ENCODE data around the gene MYRF.

- no peak for TF ChIP-seq TCF12 (IDR thresholded peaks at IDR 0.05; ENCODE audit: low read depth)
- TF ChIP-seq EP300 (IDR thresholded peaks at IDR 0.05; ENCODE audit: borderline replicate concordance), result no peak
- no peak for TF ChIP-seq REST (IDR thresholded peaks at IDR 0.05; ENCODE audit: low read depth)
- no peak for TF ChIP-seq EGR1 (IDR thresholded peaks at IDR 0.05)
- TF ChIP-seq YY1 (IDR thresholded peaks at IDR 0.05; ENCODE audit: low read depth), result no peak
- no peak for TF ChIP-seq MAX (IDR thresholded peaks at IDR 0.05)
- TF ChIP-seq TAF1 (IDR thresholded peaks at IDR 0.05; ENCODE audit: low read depth), result no peak
- no peak for TF ChIP-seq RAD21 (IDR thresholded peaks at IDR 0.05; ENCODE audit: low read depth)
- TF ChIP-seq FOXM1 (IDR thresholded peaks at IDR 0.05; ENCODE audit: borderline replicate concordance, low read depth), result no peak
- no peak for TF ChIP-seq NFIC (IDR thresholded peaks at IDR 0.05)
- TF ChIP-seq, protein P1, sequence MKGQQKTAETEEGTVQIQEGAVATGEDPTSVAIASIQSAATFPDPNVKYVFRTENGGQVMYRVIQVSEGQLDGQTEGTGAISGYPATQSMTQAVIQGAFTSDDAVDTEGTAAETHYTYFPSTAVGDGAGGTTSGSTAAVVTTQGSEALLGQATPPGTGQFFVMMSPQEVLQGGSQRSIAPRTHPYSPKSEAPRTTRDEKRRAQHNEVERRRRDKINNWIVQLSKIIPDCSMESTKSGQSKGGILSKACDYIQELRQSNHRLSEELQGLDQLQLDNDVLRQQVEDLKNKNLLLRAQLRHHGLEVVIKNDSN (IDR thresholded peaks at IDR 0.05), result no peak
- no peak for TF ChIP-seq CREB1 (IDR thresholded peaks at IDR 0.05; ENCODE audit: low read depth)
- no peak for TF ChIP-seq CEBPB (IDR thresholded peaks at IDR 0.05)
- no peak for TF ChIP-seq ZBTB7A (IDR thresholded peaks at IDR 0.05; ENCODE audit: low read depth)
These were observed 54.3 kb downstream of the MYRF start for GRCh38 chr11:61806785-61807184.
